A549 (cell line): ENCODE measurements around the gene CAMTA1. TPM values are rescaled to one million over a fixed set of nuclear protein-coding genes. Genes with fewer than 3 reads are reported as not detected.

Experiments used
- ATAC-seq, 2 experiments: fragments of 200-7000 bp in 1 of 2; fragments of >200 bp in 1 of 2; cut with Nextera tagmentation in 1 of 2; cut with Tn5 transposase in 1 of 2; 3 replicates each; pipeline versions ENCODE4 v1.8.0 to v1.9.1; 2018 to 2020; ENCODE audit warnings: mild to moderate bottlenecking in 1 of 2, moderate library complexity in 1 of 2
- CTCF ChIA-PET: fragments of 300-600 bp; sonication (Branson Sonifier 250); formaldehyde crosslinking; extraction: SDS; loops from one replicate; lab custom pipeline; 2021; ENCODE audit warnings: antibody characterized with exemption, inconsistent platforms; lab: Yijun Ruan, JAX
- POLR2A ChIA-PET: fragments of 350-600 bp; formaldehyde crosslinking; extraction: SDS; loops from one replicate; lab custom pipeline; 2021; ENCODE audit warnings: antibody characterized with exemption, inconsistent platforms; lab: Yijun Ruan, JAX
- DNase-seq, 2 experiments: peaks; one replicate each; pipeline versions ENCODE4 v3.0.0 to v3.0.0-alpha.2; 2011 to 2016; ENCODE audit warnings: low read depth in 1 of 2, low spot score in 1 of 2
- FAIRE-seq: peaks from 2 replicates; lab custom pipeline; 2011; peaks lifted over from hg19 to GRCh38; lab: Jason Lieb, UNC
- H3K27ac ChIP-seq, 2 experiments: fragments of >200 bp; sonication (Bioruptor Twin); formaldehyde crosslinking; 3 replicates each; pipeline ENCODE4 v1.5.1; 2016 to 2017
- H3K4me1 ChIP-seq: fragments of >200 bp; sonication (Bioruptor Twin); formaldehyde crosslinking; 3 replicates; pipeline ENCODE4 v1.6.1; 2016
- H3K4me2 ChIP-seq: fragments of >200 bp; sonication (Bioruptor Twin); formaldehyde crosslinking; 3 replicates; pipeline ENCODE4 v1.6.1; 2016
- H3K4me3 ChIP-seq: fragments of >200 bp; sonication (Bioruptor Twin); formaldehyde crosslinking; 3 replicates; pipeline ENCODE4 v1.5.1; 2016
- H3K9me3 ChIP-seq: fragments of >200 bp; sonication (Bioruptor Twin); formaldehyde crosslinking; 3 replicates; pipeline ENCODE4 v1.6.1; 2016
- BHLHE40 ChIP-seq: IDR thresholded peaks from 2 replicates; pipeline ENCODE4 v1.6.1; 2012; ENCODE audit warnings: low read depth, low read length, inconsistent platforms
- CHD4 ChIP-seq: fragments of 200-600 bp; sonication (generic); IDR thresholded peaks from 2 replicates; pipeline ENCODE4 v1.6.1; 2016; ENCODE audit warnings: antibody characterized with exemption, mild to moderate bottlenecking, borderline replicate concordance
- EHF ChIP-seq: fragments of 250-450 bp; sonication (Bioruptor Pico); IDR thresholded peaks from 2 replicates; pipeline ENCODE4 v1.5.0; 2020; ENCODE audit warnings: mild to moderate bottlenecking
- EHMT2 ChIP-seq: fragments of 200-600 bp; sonication (generic); IDR thresholded peaks from 2 replicates; pipeline ENCODE4 v1.6.1; 2016; ENCODE audit warnings: antibody characterized with exemption, low read depth, mild to moderate bottlenecking, moderate library complexity
- ESRRA ChIP-seq: fragments of 150-350 bp; IDR thresholded peaks from 2 replicates; pipeline ENCODE4 v1.6.1; 2014; ENCODE audit warnings: mild to moderate bottlenecking, low read length, borderline replicate concordance
- FOSL2 ChIP-seq, 2 experiments: fragments of 450-650 bp in 1 of 2; fragments of >200 bp in 1 of 2; sonication (Bioruptor Twin) in 1 of 2; formaldehyde crosslinking; IDR thresholded peaks; 2 replicates each; pipeline versions ENCODE4 v1.5.0 to v1.6.1; 2016 to 2020; ENCODE audit warnings: mild to moderate bottlenecking in 1 of 2, moderate library complexity in 1 of 2
- FOXS1 ChIP-seq: fragments of 250-450 bp; sonication (Bioruptor Pico); IDR thresholded peaks from 2 replicates; pipeline ENCODE4 v1.5.0; 2020; ENCODE audit warnings: mild to moderate bottlenecking, moderate library complexity
- HEYL ChIP-seq: fragments of 250-450 bp; sonication (Bioruptor Pico); IDR thresholded peaks from 2 replicates; pipeline ENCODE4 v1.8.0; 2021; ENCODE audit warnings: mild to moderate bottlenecking, moderate library complexity
- MAFK ChIP-seq: fragments of 450-650 bp; IDR thresholded peaks from 2 replicates; pipeline ENCODE4 v1.6.1; 2014; ENCODE audit not compliant: partially characterized antibody
- MAZ ChIP-seq: fragments of 150-350 bp; IDR thresholded peaks from 2 replicates; pipeline ENCODE4 v1.6.1; 2014; ENCODE audit warnings: antibody characterized with exemption, low read depth, low read length, borderline replicate concordance
- MYC ChIP-seq: IDR thresholded peaks from 2 replicates; pipeline ENCODE4 v1.6.1; 2012; ENCODE audit warnings: mild to moderate bottlenecking, inconsistent platforms, low read length, improper control_type of control experiment, borderline replicate concordance
- NPAS2 ChIP-seq: fragments of 250-450 bp; sonication (Bioruptor Pico); IDR thresholded peaks from 2 replicates; pipeline ENCODE4 v1.8.0; 2022; ENCODE audit warnings: mild to moderate bottlenecking, moderate library complexity, borderline replicate concordance
- PHF8 ChIP-seq: fragments of 200-600 bp; sonication (generic); IDR thresholded peaks from 2 replicates; pipeline ENCODE4 v1.6.1; 2016; ENCODE audit warnings: low read depth, mild to moderate bottlenecking, antibody characterized with exemption, moderate library complexity, borderline replicate concordance
- POLR2A ChIP-seq: IDR thresholded peaks from 2 replicates; pipeline ENCODE4 v1.6.1; 2012; ENCODE audit warnings: mild to moderate bottlenecking, low read length
- RARB ChIP-seq: fragments of 250-450 bp; sonication (Bioruptor Pico); IDR thresholded peaks from 2 replicates; pipeline ENCODE4 v1.8.0; 2021; ENCODE audit warnings: mild to moderate bottlenecking, moderate library complexity
- RCOR1 ChIP-seq: fragments of 150-350 bp; IDR thresholded peaks from 2 replicates; pipeline ENCODE4 v1.6.1; 2014; ENCODE audit warnings: antibody characterized with exemption, low read length, low read depth
- RNF2 ChIP-seq: fragments of 200-600 bp; sonication (generic); IDR thresholded peaks from 2 replicates; pipeline ENCODE4 v1.6.1; 2016; ENCODE audit warnings: low read depth, mild to moderate bottlenecking, antibody characterized with exemption, moderate library complexity, borderline replicate concordance
- SMC3 ChIP-seq: fragments of >200 bp; sonication (Bioruptor Twin); formaldehyde crosslinking; IDR thresholded peaks from 3 replicates; pipeline ENCODE4 v1.6.1; 2018; ENCODE audit warnings: inconsistent platforms
- TFCP2L1 ChIP-seq: fragments of 250-450 bp; sonication (Bioruptor Pico); IDR thresholded peaks from 2 replicates; pipeline ENCODE4 v1.5.0; 2021; ENCODE audit warnings: mild to moderate bottlenecking
- ZC3H11A ChIP-seq: fragments of 450-650 bp; IDR thresholded peaks from 2 replicates; pipeline ENCODE4 v1.6.1; 2014; ENCODE audit warnings: antibody characterized with exemption, mild to moderate bottlenecking
- WGBS: methylation state at CpG from one replicate; pipeline ENCODE4 v1.1.6; 2017; ENCODE audit errors: missing lambda C conversion rate; 5-methylcytosine and 5-hydroxymethylcytosine counted together
- polyA plus RNA-seq, 4 experiments: library from polyadenylated mRNA; depleted of rRNA in 3 of 4; stranded (reverse); fragments of >200 nt; fragmentation: RNase III in 1 of 4; extraction: RNeasy Plus Mini Kit Qiagen cat#74134 plus additional on column Dnase treatment in 1 of 4; gene quantifications; 2 replicates in 3 of 4; 3 replicates in 1 of 4; pipeline ENCODE4 v1.2.3, GENCODE V29; 2011 to 2017
- TF ChIP-seq, protein P1 (sequence below): fragments of 250-450 bp; sonication (Bioruptor Pico); IDR thresholded peaks from 2 replicates; pipeline ENCODE4 v1.5.0; 2020; ENCODE audit warnings: low read depth, mild to moderate bottlenecking, moderate library complexity
- TF ChIP-seq, protein P2 (sequence below): fragments of >200 bp; sonication (Bioruptor Twin); formaldehyde crosslinking; IDR thresholded peaks from 3 replicates; pipeline ENCODE4 v1.6.1; 2016

Gene CAMTA1
- polyA plus RNA-seq, 2 of the 4 experiments (the other 2 are of a cell fraction), result 58.8 to 75.0 TPM

DNA sequence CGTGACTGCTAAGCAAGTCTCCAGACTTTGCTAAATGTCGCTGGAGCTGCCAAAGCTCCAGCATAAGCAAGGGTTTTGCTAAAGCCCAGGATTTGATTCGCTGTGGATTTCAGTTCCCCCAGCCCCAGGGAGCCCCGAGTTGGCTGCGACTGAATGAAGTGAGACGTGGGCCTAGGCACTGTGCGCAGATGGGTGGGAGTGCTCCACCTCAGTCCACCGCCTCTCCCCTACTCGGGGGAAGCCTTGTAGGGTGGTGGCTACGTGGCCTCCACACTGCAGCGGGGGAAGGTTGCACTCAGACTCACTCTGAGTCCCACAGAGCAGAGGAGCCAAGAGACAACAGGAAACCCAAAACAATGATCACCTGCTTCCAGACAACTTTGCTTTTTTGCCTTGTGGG, 588.0 kb downstream of the CAMTA1 start:
- no peak overlapping the region for H3K4me3 ChIP-seq
- no peak overlapping the region for H3K4me2 ChIP-seq
- TF ChIP-seq ZC3H11A, result no peak
- TF ChIP-seq MAFK, result no peak
- no peak for TF ChIP-seq MYC
- TF ChIP-seq ESRRA, result no peak
- TF ChIP-seq TFCP2L1 (CRISPR knock-in tag), result no peak
- H3K27ac ChIP-seq, result no peak overlapping the region; a peak in 1 of 6 replicates
- ChIA-PET POLR2A (interaction anchor here (0.6 kb wide), 1 partner anchor 136 kb away, joined by 3 read pairs; no protein-coding TSS in a partner anchor), CTCF (interaction anchor here (1.1 kb wide), 1 partner anchor 22 kb away, joined by 3 read pairs; no protein-coding TSS in a partner anchor)
- WGBS, result 96% methylated on average over 3 of the region's 11 CpGs
- no peak for FAIRE-seq
- ATAC-seq, result no peak
- H3K9me3 ChIP-seq, result no peaks in the 10 kb centered on the region
- no peaks in the 10 kb centered on the region for H3K4me1 ChIP-seq
- no peak for DNase-seq

DNA sequence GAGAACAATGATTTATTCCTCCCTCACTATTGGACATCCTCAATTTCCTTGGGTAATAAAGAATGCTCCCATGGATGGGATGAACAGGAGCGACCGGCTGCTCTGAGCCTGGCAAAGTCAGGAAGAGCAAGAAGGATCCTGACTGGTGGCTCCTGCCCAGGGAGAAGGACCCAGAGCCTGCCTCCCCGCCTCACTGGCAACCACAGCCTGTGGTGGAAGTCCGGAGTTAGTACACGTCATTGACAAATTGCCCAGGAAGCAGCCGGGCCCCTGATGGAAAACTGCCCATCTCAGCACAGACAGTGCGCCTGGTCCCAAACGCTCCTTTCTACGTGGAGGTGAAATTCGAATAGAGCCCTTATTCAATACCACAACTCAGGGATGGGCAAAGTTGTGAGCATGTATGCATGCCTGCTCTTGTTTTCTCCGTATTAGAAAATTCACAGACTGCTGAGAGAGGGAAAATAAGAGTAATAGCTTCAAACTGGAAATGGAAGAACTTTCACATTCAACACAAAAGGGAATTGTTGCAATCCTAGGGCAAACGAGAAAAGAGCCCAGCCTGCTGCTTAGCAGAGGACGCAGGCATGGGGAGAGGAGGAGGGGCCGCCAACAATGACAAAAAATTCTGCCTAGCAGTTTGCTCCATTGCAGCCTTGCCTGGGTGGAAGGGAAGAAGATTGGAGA, 588.8 kb downstream of the CAMTA1 start:
- H3K27ac ChIP-seq, result 0 out of 6 replicates have a peak overlapping the region, but pooled peaks of 1 of the 2 experiments have one; percentile 26
- no peak overlapping the region for H3K4me3 ChIP-seq
- DNase-seq, result no peak
- POLR2A ChIA-PET, result no interaction called here
- CTCF ChIA-PET, result no interaction called here
- no peak for ATAC-seq
- no peak overlapping the region for H3K4me2 ChIP-seq
- H3K9me3 ChIP-seq, result no peaks in the 10 kb centered on the region
- no peak for FAIRE-seq
- TF ChIP-seq PHF8 (no peak), RCOR1 (no peak), MAFK (no peak), BHLHE40 (no peak), HEYL (no peak), MAZ (no peak), SMC3 (no peak), RARB (no peak), NPAS2 (CRISPR knock-in tag) (no peak), EHMT2 (no peak), EHF (CRISPR knock-in tag) (no peak), RNF2 (no peak), CHD4 (no peak)
- TF ChIP-seq, protein P1, sequence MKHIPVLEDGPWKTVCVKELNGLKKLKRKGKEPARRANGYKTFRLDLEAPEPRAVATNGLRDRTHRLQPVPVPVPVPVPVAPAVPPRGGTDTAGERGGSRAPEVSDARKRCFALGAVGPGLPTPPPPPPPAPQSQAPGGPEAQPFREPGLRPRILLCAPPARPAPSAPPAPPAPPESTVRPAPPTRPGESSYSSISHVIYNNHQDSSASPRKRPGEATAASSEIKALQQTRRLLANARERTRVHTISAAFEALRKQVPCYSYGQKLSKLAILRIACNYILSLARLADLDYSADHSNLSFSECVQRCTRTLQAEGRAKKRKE (CRISPR knock-in tag), result no peak
- TF ChIP-seq, protein P2, sequence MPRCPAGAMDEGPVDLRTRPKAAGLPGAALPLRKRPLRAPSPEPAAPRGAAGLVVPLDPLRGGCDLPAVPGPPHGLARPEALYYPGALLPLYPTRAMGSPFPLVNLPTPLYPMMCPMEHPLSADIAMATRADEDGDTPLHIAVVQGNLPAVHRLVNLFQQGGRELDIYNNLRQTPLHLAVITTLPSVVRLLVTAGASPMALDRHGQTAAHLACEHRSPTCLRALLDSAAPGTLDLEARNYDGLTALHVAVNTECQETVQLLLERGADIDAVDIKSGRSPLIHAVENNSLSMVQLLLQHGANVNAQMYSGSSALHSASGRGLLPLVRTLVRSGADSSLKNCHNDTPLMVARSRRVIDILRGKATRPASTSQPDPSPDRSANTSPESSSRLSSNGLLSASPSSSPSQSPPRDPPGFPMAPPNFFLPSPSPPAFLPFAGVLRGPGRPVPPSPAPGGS, result no peak
- TF ChIP-seq, all 56 proteins: peak for 0
- no peaks in the 10 kb centered on the region for H3K4me1 ChIP-seq
- WGBS, result 77% methylated on average over 12 of the region's 14 CpGs

DNA sequence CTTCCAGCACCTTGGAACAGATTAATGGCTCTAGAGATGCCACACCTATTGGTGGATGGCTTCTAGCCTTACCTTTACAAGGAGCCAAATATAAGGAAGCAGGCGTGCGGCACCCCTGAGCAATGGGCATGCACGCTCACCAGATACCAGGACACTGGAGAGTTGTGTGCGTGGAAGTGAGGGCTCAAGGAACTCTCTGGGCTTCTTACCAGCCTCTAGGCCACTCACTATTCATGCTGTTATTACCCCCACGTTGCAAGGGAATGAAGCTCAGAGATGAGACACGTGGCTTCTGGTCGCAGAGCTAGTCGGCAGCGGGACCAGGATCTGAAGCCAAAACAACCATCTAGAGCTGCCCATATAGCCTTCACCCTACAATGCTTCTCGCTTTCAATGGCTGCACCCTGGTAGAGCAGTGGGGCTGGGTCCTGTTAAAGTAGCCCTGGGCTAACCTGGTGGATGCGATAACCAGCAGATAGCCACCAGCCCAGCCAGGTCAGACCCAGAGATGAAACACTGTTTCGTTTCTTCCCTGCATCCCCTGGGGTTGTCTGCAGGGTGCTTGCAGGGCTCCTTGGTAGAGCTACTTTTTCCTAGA, 589.4 kb downstream of the CAMTA1 start:
- Histone ChIP-seq H3K4me2 (no peak overlapping the region), H3K4me3 (no peak overlapping the region), H3K4me1 (no peaks in the 10 kb centered on the region), H3K9me3 (no peaks in the 10 kb centered on the region), H3K27ac (no peak overlapping the region)
- 97% methylated on average over 10 of the region's 12 CpGs for WGBS
- no peak for FAIRE-seq
- TF ChIP-seq FOSL2 (IDR thresholded peaks at IDR 0.05) (no peak), FOSL2 (CRISPR knock-in tag; IDR thresholded peaks at IDR 0.05) (no peak), CHD4 (no peak), EHMT2 (no peak), ZC3H11A (no peak), POLR2A (no peak), FOXS1 (CRISPR knock-in tag) (no peak), PHF8 (no peak)
- ATAC-seq, result no peak
- no peak for DNase-seq
- ChIA-PET CTCF (no interaction called here), POLR2A (no interaction called here)
